Neural crest cell (in vitro differentiated cells): ENCODE measurements around the gene HSPA12B. TPM values are rescaled to one million over a fixed set of nuclear protein-coding genes. Genes with fewer than 3 reads are reported as not detected.

Experiments
- DNase-seq: peaks from one replicate; pipeline ENCODE4 v3.0.0; 2021; ENCODE audit warnings: low read depth, mixed read lengths, low spot score
- H3K27ac Mint-ChIP-seq: one replicate; pipeline ENCODE4 v1.8.0; 2021; ENCODE audit warnings: mild to moderate bottlenecking, mixed read lengths; ENCODE audit not compliant: unreplicated experiment
- H3K27me3 Mint-ChIP-seq: 2 replicates; pipeline ENCODE4 v1.8.0; 2021; ENCODE audit warnings: low read depth, mild to moderate bottlenecking, mixed read lengths
- H3K36me3 Mint-ChIP-seq: 2 replicates; pipeline ENCODE4 v1.8.0; 2021; ENCODE audit warnings: low read depth, mild to moderate bottlenecking, mixed read lengths
- H3K4me1 Mint-ChIP-seq: 2 replicates; pipeline ENCODE4 v1.8.0; 2021; ENCODE audit warnings: mixed read lengths
- H3K4me3 Mint-ChIP-seq: one replicate; pipeline ENCODE4 v1.8.0; 2021; ENCODE audit warnings: mild to moderate bottlenecking, mixed read lengths
- H3K9me3 Mint-ChIP-seq: 2 replicates; pipeline ENCODE4 v1.8.0; 2021; ENCODE audit warnings: mixed read lengths
- CTCF ChIP-seq: fragments of 200-600 bp; sonication (generic); conservative IDR thresholded peaks from 2 replicates; pipeline ENCODE4 v1.5.0; 2021; ENCODE audit warnings: antibody characterized with exemption, mild to moderate bottlenecking
- total RNA-seq: library from RNA; stranded (reverse); gene quantifications from 2 replicates; pipeline ENCODE4 v1.2.1, GENCODE V29; 2021

Gene HSPA12B
- total RNA-seq, 1 donor from 2014 or later: 1.1 TPM

DNA sequence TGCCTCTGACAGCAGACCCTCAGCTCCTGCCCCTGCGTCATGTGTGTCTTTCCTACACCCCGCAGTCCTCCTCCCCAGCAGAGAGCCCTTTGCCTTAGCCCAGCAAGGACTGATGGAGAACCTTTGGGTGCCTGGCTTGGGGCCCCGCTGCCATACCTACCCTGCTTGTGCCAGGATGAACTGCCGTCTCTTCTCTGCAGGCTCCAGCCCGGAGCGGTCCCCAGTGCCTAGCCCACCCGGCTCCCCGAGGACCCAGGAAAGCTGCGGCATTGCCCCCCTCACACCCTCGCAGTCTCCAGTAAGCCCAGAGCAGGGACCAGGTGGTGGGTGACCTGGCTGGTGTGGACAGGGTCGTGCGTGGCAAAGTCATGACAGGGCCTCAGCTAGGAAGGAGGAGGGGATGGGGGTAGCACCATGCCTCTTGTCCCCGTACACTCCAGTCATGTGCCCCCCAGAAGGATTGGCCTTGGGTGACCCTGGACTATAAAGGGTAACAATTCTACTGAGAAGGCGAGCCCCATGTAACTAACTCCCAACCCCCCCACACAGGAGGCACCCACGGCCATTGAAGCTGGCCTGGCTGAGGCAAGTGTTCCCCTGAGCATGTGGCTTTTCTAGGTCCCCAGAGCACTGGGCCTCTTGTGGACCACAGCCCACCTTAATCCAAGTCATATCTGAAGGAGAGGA is 8.3 kb downstream of the HSPA12B start:
- H3K36me3 Mint-ChIP-seq: no peaks in the 10 kb centered on the region
- peaks cover 23% of the 10 kb centered on the region for H3K27me3 Mint-ChIP-seq
- no peaks in the 10 kb centered on the region for H3K9me3 Mint-ChIP-seq
- peaks cover 30% of the 10 kb centered on the region for H3K4me1 Mint-ChIP-seq
- no peak for DNase-seq
- no peak for TF ChIP-seq CTCF
- H3K27ac Mint-ChIP-seq: peak overlapping the region; percentile 71
- H3K4me3 Mint-ChIP-seq: no peak overlapping the region

- DNase-seq: no peak
- H3K9me3 Mint-ChIP-seq: no peaks in the 10 kb centered on the region
- H3K27ac Mint-ChIP-seq: no peak overlapping the region
- peaks cover 30% of the 10 kb centered on the region for H3K4me1 Mint-ChIP-seq
- TF ChIP-seq CTCF: no peak
- H3K4me3 Mint-ChIP-seq: no peak overlapping the region
- peaks cover 34% of the 10 kb centered on the region for H3K27me3 Mint-ChIP-seq
- no peaks in the 10 kb centered on the region for H3K36me3 Mint-ChIP-seq
These were observed 9.5 kb downstream of the HSPA12B start for GRCh38 chr20:3741836-3742458.

GRCh38 chr20:3743251-3743650 is 10.8 kb downstream of the HSPA12B start:
- H3K9me3 Mint-ChIP-seq: no peaks in the 10 kb centered on the region

DNA sequence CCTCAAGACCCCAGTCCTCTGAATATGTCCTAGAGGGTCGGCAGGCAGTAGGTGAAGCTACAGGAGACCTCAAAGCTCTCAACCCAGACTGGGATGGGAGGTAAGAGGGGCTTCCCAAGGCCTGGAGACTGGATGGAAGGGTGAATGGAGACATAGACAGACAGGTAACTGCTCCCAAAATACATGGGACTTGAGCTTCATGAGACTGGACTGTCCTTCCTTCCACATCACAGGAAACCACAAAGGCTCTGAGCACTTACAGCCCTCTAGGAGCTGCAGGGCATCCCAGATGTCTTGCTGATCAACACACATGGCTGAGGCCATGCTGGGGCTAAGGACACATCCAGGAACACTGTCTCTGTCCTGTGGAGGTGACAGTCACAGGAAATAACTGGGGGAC is 11.6 kb downstream of the HSPA12B start:
- peaks cover 49% of the 10 kb centered on the region for H3K27me3 Mint-ChIP-seq
- no peak overlapping the region for H3K27ac Mint-ChIP-seq
- no peak for TF ChIP-seq CTCF
- H3K4me3 Mint-ChIP-seq: no peak overlapping the region
- DNase-seq: no peak
- H3K36me3 Mint-ChIP-seq: no peaks in the 10 kb centered on the region
- H3K4me1 Mint-ChIP-seq: peaks cover 19% of the 10 kb centered on the region
- H3K9me3 Mint-ChIP-seq: no peaks in the 10 kb centered on the region

More at GRCh38 chr20:3743251-3743650, 10.8 kb downstream of the HSPA12B start:
- no peak for TF ChIP-seq CTCF
- Mint-ChIP-seq H3K36me3 (no peaks in the 10 kb centered on the region), H3K27ac (no peak overlapping the region), H3K4me3 (no peak overlapping the region), H3K4me1 (peaks cover 26% of the 10 kb centered on the region), H3K27me3 (peaks cover 44% of the 10 kb centered on the region)
- DNase-seq: no peak

DNA sequence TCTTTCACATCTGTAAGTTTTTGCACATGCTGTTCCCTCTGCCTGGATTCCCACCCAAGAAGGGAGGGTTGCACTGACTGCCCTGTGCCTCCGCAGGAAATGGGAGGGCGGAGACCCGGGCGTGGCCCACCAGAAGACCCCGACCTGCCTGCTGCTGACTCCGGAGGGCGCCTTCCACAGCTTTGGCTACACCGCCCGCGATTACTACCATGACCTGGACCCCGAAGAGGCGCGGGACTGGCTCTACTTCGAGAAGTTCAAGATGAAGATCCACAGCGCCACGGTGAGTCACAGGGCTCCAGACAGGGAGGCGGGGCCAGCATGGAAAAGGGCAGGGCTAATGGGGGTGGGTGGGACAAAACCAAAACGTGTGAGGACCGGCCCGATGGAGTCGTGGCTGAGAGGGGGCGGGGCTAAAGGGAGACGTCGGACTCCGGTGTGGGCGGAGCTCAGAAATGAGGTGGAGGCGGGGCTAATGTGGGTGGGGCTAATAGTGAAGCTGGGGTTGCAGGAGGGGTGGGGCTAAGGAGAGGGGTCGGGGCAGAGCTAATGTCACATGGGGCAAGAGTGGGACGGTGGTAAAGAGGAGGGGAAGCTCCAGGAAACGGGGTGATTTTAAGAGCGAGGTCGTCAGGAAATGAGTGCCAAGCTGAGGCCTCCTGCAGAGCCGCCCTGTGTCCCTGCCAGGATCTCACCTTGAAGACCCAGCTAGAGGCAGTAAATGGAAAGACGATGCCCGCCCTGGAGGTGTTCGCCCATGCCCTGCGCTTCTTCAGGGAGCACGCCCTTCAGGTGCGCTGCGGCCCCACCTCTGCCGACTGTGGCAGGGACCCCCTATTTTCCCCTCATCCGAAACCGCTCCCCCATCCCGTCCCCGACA is 12.6 kb downstream of the HSPA12B start:
- peak; percentile 69 for DNase-seq
- TF ChIP-seq CTCF: no peak
- peak overlapping the region; percentile 39 for H3K27ac Mint-ChIP-seq
- no peaks in the 10 kb centered on the region for H3K9me3 Mint-ChIP-seq
- H3K4me3 Mint-ChIP-seq: peak overlapping the region; percentile 45
- H3K27me3 Mint-ChIP-seq: peaks cover 55% of the 10 kb centered on the region
- peaks cover 16% of the 10 kb centered on the region for H3K4me1 Mint-ChIP-seq
- no peaks in the 10 kb centered on the region for H3K36me3 Mint-ChIP-seq
